Small intestine (tissue), 7 donors: ENCODE measurements around the gene TFDP3. TPM values are rescaled to one million over a fixed set of nuclear protein-coding genes. Genes with fewer than 3 reads are reported as not detected.

Experiments
- DNase-seq, 2 donors: peaks; one replicate each; pipeline versions ENCODE4 v3.0.0 to v3.0.0-alpha.2; 2013
- FAIRE-seq: peaks from 2 replicates; lab custom pipeline; 2012; peaks lifted over from hg19 to GRCh38; lab: Jason Lieb, UNC
- H3K27ac ChIP-seq, 3 donors: one replicate each; pipeline ENCODE4 v1.5.1; 2013; ENCODE audit warnings: low read length in 2 of 3, mild to moderate bottlenecking in 2 of 3, control low read depth in 1 of 3, inconsistent platforms in 1 of 3, low read depth in 1 of 3, moderate library complexity in 1 of 3
- H3K27me3 ChIP-seq, 3 donors: one replicate each; pipeline ENCODE4 v1.6.1; 2013; ENCODE audit warnings: low read length in 3 of 3, inconsistent platforms in 1 of 3; ENCODE audit not compliant: control insufficient read depth in 3 of 3, insufficient read depth in 3 of 3
- H3K36me3 ChIP-seq, 3 donors: one replicate each; pipeline ENCODE4 v1.6.1; 2013; ENCODE audit warnings: low read length in 3 of 3, inconsistent platforms in 1 of 3, low read depth in 1 of 3, mild to moderate bottlenecking in 1 of 3, moderate library complexity in 1 of 3; ENCODE audit not compliant: control insufficient read depth in 3 of 3, insufficient read depth in 2 of 3
- H3K4me1 ChIP-seq, 3 donors: one replicate each; pipeline ENCODE4 v1.6.1; 2013; ENCODE audit warnings: low read length in 2 of 3, inconsistent platforms in 1 of 3, low read depth in 1 of 3, mild to moderate bottlenecking in 1 of 3, moderate library complexity in 1 of 3; ENCODE audit not compliant: control insufficient read depth in 3 of 3, insufficient read depth in 2 of 3
- H3K4me3 ChIP-seq, 3 donors: one replicate each; pipeline ENCODE4 v1.5.1; 2013; ENCODE audit warnings: low read length in 3 of 3, control low read depth in 1 of 3, inconsistent platforms in 1 of 3, low read depth in 1 of 3, mild to moderate bottlenecking in 1 of 3, moderate library complexity in 1 of 3
- H3K9me3 ChIP-seq, 2 donors: one replicate each; pipeline ENCODE4 v1.6.1; 2013; ENCODE audit warnings: low read depth in 1 of 2, low read length in 1 of 2; ENCODE audit not compliant: control insufficient read depth in 2 of 2, insufficient read depth in 1 of 2
- WGBS, 3 donors: extraction: QIAGEN DNeasy Blood & Tissue Kit; methylation state at CpG; one replicate each; pipeline ENCODE4 v1.1.7; 2013; 5-methylcytosine and 5-hydroxymethylcytosine counted together
- polyA plus RNA-seq, 4 donors: library from polyadenylated mRNA; stranded (reverse) in 3 of 4; unstranded in 1 of 4; fragments of 200-250 nt in 3 of 4; fragments of 120-200 nt in 1 of 4; gene quantifications; one replicate each; pipeline versions ENCODE4 v1.2.1 to v1.2.3, GENCODE V29; 2013
- donor health status: healthy with polysubstance abuse.
- donor health status: control.
- donor health status: control.
- donor health status: Bipolar disorder and iron deficiency.
- donor health status: healthy.

The TFDP3 gene
- polyA plus RNA-seq, 4 donors: not detected

GRCh38 chrX:133183806-133184205 lies 34.3 kb downstream of the TFDP3 start:
- FAIRE-seq (no peak), DNase-seq (no peak)
- H3K27me3 ChIP-seq: peaks cover 0 to 3% (median 0%) of the 10 kb centered on the region in 3 donors
- 66 to 89% (median 83%) methylated on average over 2 of the region's 2 CpGs for WGBS, 3 donors
- no peaks in the 10 kb centered on the region for H3K4me1 ChIP-seq
- H3K27ac ChIP-seq: no peak overlapping the region
- H3K36me3 ChIP-seq: no peaks in the 10 kb centered on the region
- peaks cover 0 to 4% of the 10 kb centered on the region in 2 donors for H3K9me3 ChIP-seq
- no peak overlapping the region for H3K4me3 ChIP-seq

GRCh38 chrX:133179500-133179899 lies 38.7 kb downstream of the TFDP3 start:
- DNase-seq (no peak), FAIRE-seq (no peak)
- no peaks in the 10 kb centered on the region for H3K27me3 ChIP-seq
- H3K36me3 ChIP-seq: no peaks in the 10 kb centered on the region
- no peak overlapping the region for H3K4me3 ChIP-seq
- WGBS, 3 donors: 56 to 77% (median 75%) methylated on average over 3 of the region's 3 CpGs
- no peak overlapping the region for H3K27ac ChIP-seq
- no peaks in the 10 kb centered on the region for H3K9me3 ChIP-seq
- no peaks in the 10 kb centered on the region for H3K4me1 ChIP-seq

DNA sequence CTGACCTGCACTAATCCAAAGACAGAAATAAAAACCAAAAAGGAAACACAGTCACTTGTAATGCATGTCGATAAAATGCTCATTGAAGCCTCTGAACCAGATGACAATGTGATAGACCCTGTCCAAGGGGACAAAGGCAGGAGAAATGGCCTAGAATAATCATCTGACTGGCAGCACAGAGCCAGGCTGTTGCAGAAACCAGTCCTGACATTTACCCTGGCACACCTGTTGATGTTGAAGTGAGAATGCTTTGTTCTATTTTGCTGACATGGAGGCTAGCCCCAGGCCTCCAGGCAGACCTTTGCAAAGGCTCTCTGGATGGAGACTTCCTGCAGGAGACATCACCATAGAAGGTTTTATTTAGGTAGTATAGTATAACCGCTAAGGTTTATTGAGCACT lies 41.0 kb downstream of the TFDP3 start:
- 71 to 94% (median 86%) methylated on average over 2 of the region's 2 CpGs for WGBS, 3 donors
- no peak for FAIRE-seq

GRCh38 chrX:133175605-133176004 lies 42.5 kb downstream of the TFDP3 start:
- H3K36me3 ChIP-seq: no peaks in the 10 kb centered on the region
- WGBS, 3 donors: 70 to 88% (median 86%) methylated on average over 2 of the region's 2 CpGs
- H3K4me3 ChIP-seq: no peak overlapping the region
- no peaks in the 10 kb centered on the region for H3K4me1 ChIP-seq
- H3K27ac ChIP-seq: no peak overlapping the region
- DNase-seq (no peak), FAIRE-seq (no peak)
- H3K9me3 ChIP-seq: no peaks in the 10 kb centered on the region
- no peaks in the 10 kb centered on the region for H3K27me3 ChIP-seq

More for the DNA sequence above, 41.0 kb downstream of the TFDP3 start:
- no peaks in the 10 kb centered on the region for H3K4me1 ChIP-seq
- no peak overlapping the region for H3K27ac ChIP-seq
- no peak overlapping the region for H3K4me3 ChIP-seq
- H3K27me3 ChIP-seq: no peaks in the 10 kb centered on the region
- DNase-seq: no peak
- no peaks in the 10 kb centered on the region for H3K9me3 ChIP-seq
- H3K36me3 ChIP-seq: no peaks in the 10 kb centered on the region

- H3K9me3 ChIP-seq: no peaks in the 10 kb centered on the region
- FAIRE-seq: no peak
Measured at GRCh38 chrX:133175162-133175561, 43.0 kb downstream of the TFDP3 start.

DNA sequence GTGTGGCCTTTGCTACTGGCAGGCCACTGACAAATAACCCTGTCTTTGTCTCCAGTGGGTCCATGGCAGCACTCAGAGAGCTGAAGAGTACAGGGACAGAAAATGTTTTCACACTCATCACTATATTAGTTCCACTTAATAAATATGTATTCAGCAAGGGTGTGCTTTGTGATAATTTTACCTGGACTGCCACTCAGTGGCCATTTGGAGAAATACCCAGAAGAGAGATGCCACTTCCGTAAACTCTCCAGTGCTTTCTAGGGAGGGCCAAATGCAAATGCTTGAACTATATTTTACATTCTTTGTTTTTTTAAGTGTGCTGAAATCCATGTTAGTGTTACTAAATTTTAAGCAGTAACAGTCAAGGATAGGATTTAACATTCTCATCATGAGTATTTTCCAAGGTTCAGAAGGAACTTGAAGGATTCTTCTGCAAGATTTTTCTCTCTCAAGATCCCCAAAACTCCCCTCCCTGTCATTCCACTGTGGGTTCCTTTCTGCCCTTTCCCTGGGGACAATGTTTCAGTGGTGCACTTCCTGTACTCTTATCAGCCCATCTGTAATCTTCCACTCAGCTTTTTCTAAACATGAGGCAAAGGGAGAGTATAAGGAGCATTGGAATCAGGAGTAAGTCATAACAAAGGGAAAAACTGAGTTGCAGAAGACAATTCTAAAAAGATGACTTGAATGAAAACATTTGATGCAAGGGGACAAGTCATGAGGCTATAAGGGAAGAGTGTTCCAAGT lies 46.0 kb downstream of the TFDP3 start:
- FAIRE-seq (no peak), DNase-seq (peak; percentile 20 to 41)
- no peaks in the 10 kb centered on the region for H3K36me3 ChIP-seq
- WGBS, 3 donors: 17 to 33% (median 21%) methylated on average over 1 of the region's 1 CpG
- H3K9me3 ChIP-seq: no peaks in the 10 kb centered on the region
- H3K4me3 ChIP-seq: no peak overlapping the region
- H3K27ac ChIP-seq: no peak overlapping the region
- H3K4me1 ChIP-seq: no peaks in the 10 kb centered on the region
- H3K27me3 ChIP-seq: no peaks in the 10 kb centered on the region

More at GRCh38 chrX:133175162-133175561, 43.0 kb downstream of the TFDP3 start:
- 77 to 91% (median 85%) methylated on average over 2 of the region's 2 CpGs for WGBS, 3 donors
- no peaks in the 10 kb centered on the region for H3K36me3 ChIP-seq
- no peak overlapping the region for H3K4me3 ChIP-seq
- no peak overlapping the region for H3K27ac ChIP-seq
- no peak for DNase-seq
- no peaks in the 10 kb centered on the region for H3K27me3 ChIP-seq
- H3K4me1 ChIP-seq: no peaks in the 10 kb centered on the region

Other genes with a start within 250 kb of the TFDP3 start
- not detected for gene USP26, start 121.2 kb downstream of the TFDP3 start, polyA plus RNA-seq
- 10 to 100 TPM in 2 of 4 donors, 1 to 10 TPM in 2; 1.3 to 15.3 (median 6.1) TPM for gene GPC4, start 197.1 kb upstream of the TFDP3 start, polyA plus RNA-seq